ENCODE data around the gene HDAC4. TPM values are rescaled to one million over a fixed set of nuclear protein-coding genes. Genes with fewer than 3 reads are reported as not detected.

Gene HDAC4
- total and polyA plus RNA-seq, 2 donors (not counting 1 experiment from before 2014, with no cell fraction given) = 13.5 to 46.0 TPM

- no peak overlapping the region for H3K27ac Mint-ChIP-seq
- ATAC-seq (ENCODE audit: low read depth) (no peak), DNase-seq (no peak)
- no peaks in the 10 kb centered on the region for H4K20me1 ChIP-seq (ENCODE audit: control insufficient read depth, insufficient read depth, low read length, poor library complexity, severe bottlenecking)
- peaks cover 0 to 4% of the 10 kb centered on the region in 2 experiments for H3K36me3 ChIP-seq (replicated peaks in 1 of 2; ENCODE audit: control extremely low read depth in 1 of 2, control insufficient read depth in 1 of 2, extremely low read depth in 1 of 2, insufficient read depth in 2 of 2, low read length in 1 of 2)
- TF ChIP-seq CTCF (IDR thresholded peaks at IDR 0.05) (no peak), EZH2 (IDR thresholded peaks at IDR 0.05; ENCODE audit: borderline replicate concordance, insufficient read depth, low read depth, low read length, poor library complexity, severe bottlenecking) (no peak)
- no peaks in the 10 kb centered on the region for H3K4me1 Mint-ChIP-seq
- H3K4me3 ChIP-seq (ENCODE audit: control extremely low read depth in 1 of 5, extremely low read depth in 1 of 5, insufficient read depth in 1 of 5, low read depth in 2 of 5, low read length in 4 of 5) = no peak overlapping the region
- H3K4me2 ChIP-seq (replicated peaks; ENCODE audit: low read depth, low read length, poor library complexity, severe bottlenecking) = no peak overlapping the region
- no peaks in the 10 kb centered on the region for H3K27me3 Mint-ChIP-seq
- no peaks in the 10 kb centered on the region for H3K27me3 ChIP-seq (replicated peaks in 1 of 4; ENCODE audit: control extremely low read depth in 1 of 4, control insufficient read depth in 3 of 4, insufficient read depth in 4 of 4, low read length in 3 of 4)
- no peak overlapping the region for H3K4me3 Mint-ChIP-seq
- H3K9me3 ChIP-seq (ENCODE audit: control extremely low read depth in 1 of 3, control insufficient read depth in 2 of 3, insufficient read depth in 1 of 3, low read length in 2 of 3) = peaks cover 0 to 4% (median 0%) of the 10 kb centered on the region in 3 donors
- ChIA-PET CTCF (no interaction called here), POLR2A (no interaction called here)
- H3K27ac ChIP-seq (ENCODE audit: low read length in 2 of 2) = no peak overlapping the region
- 86% methylated on average over 12 of the region's 30 CpGs for WGBS (ENCODE audit: insufficient coverage)
- H3K9ac ChIP-seq (ENCODE audit: low read length) = no peak overlapping the region
- H2AFZ ChIP-seq (ENCODE audit: insufficient read depth, low read depth, low read length, poor library complexity, severe bottlenecking) = no peak overlapping the region
- no peaks in the 10 kb centered on the region for H3K4me1 ChIP-seq (ENCODE audit: control insufficient read depth in 2 of 2, insufficient read depth in 2 of 2, low read length in 2 of 2)
- no peaks in the 10 kb centered on the region for H3K79me2 ChIP-seq (ENCODE audit: control insufficient read depth, insufficient read depth, low read length)
- H3K9me3 Mint-ChIP-seq (ENCODE audit: insufficient read depth) = no peaks in the 10 kb centered on the region
- intact Hi-C loops (cut with micrococcal nuclease) = no loop called here
These were observed 338.8 kb downstream of the HDAC4 start for GRCh38 chr2:239061824-239062570.

GRCh38 chr2:239061121-239061666 is 339.6 kb downstream of the HDAC4 start:
- 97% methylated on average over 12 of the region's 12 CpGs for WGBS (ENCODE audit: insufficient coverage)
- Mint-ChIP-seq H3K4me1 (no peaks in the 10 kb centered on the region), H3K27ac (no peak overlapping the region), H3K4me3 (no peak overlapping the region), H3K27me3 (no peaks in the 10 kb centered on the region), H3K9me3 (ENCODE audit: insufficient read depth) (no peaks in the 10 kb centered on the region)
- H2AFZ ChIP-seq (ENCODE audit: insufficient read depth, low read depth, low read length, poor library complexity, severe bottlenecking) = no peak overlapping the region
- no peaks in the 10 kb centered on the region for H4K20me1 ChIP-seq (ENCODE audit: control insufficient read depth, insufficient read depth, low read length, poor library complexity, severe bottlenecking)
- ChIA-PET POLR2A (no interaction called here), CTCF (no interaction called here)
- no peaks in the 10 kb centered on the region for H3K4me1 ChIP-seq (ENCODE audit: control insufficient read depth in 2 of 2, insufficient read depth in 2 of 2, low read length in 2 of 2)
- H3K79me2 ChIP-seq (ENCODE audit: control insufficient read depth, insufficient read depth, low read length) = no peaks in the 10 kb centered on the region
- intact Hi-C loops (cut with micrococcal nuclease) = no loop called here
- no peak for DNase-seq
- H3K4me2 ChIP-seq (replicated peaks; ENCODE audit: low read depth, low read length, poor library complexity, severe bottlenecking) = no peak overlapping the region
- no peaks in the 10 kb centered on the region for H3K36me3 ChIP-seq (replicated peaks in 1 of 2; ENCODE audit: control extremely low read depth in 1 of 2, control insufficient read depth in 1 of 2, extremely low read depth in 1 of 2, insufficient read depth in 2 of 2, low read length in 1 of 2)
- H3K4me3 ChIP-seq (ENCODE audit: control extremely low read depth in 1 of 5, extremely low read depth in 1 of 5, insufficient read depth in 1 of 5, low read depth in 2 of 5, low read length in 4 of 5) = no peak overlapping the region
- H3K9ac ChIP-seq (ENCODE audit: low read length) = no peak overlapping the region
- H3K9me3 ChIP-seq (ENCODE audit: control extremely low read depth in 1 of 3, control insufficient read depth in 2 of 3, insufficient read depth in 1 of 3, low read length in 2 of 3) = peaks cover 0 to 4% (median 0%) of the 10 kb centered on the region in 3 donors
- no peaks in the 10 kb centered on the region for H3K27me3 ChIP-seq (replicated peaks in 1 of 4; ENCODE audit: control extremely low read depth in 1 of 4, control insufficient read depth in 3 of 4, insufficient read depth in 4 of 4, low read length in 3 of 4)
- TF ChIP-seq CTCF (IDR thresholded peaks at IDR 0.05) (no peak), EZH2 (IDR thresholded peaks at IDR 0.05; ENCODE audit: borderline replicate concordance, insufficient read depth, low read depth, low read length, poor library complexity, severe bottlenecking) (no peak)
- H3K27ac ChIP-seq (ENCODE audit: low read length in 2 of 2) = no peak overlapping the region
- ATAC-seq (ENCODE audit: low read depth) = no peak
